SW480 (cell line): ENCODE results near the gene PIP4K2B.
"Not testable (repeated sequence)": the region's sequence is repeated elsewhere in the genome, so short reads cannot be mapped to it uniquely, and the experiment has no call there.

Source experiments
- DNase-seq: peaks from one replicate; pipeline ENCODE4 v3.0.0-alpha.2; 2016; ENCODE audit warnings: low spot score

PIP4K2B gene

DNA sequence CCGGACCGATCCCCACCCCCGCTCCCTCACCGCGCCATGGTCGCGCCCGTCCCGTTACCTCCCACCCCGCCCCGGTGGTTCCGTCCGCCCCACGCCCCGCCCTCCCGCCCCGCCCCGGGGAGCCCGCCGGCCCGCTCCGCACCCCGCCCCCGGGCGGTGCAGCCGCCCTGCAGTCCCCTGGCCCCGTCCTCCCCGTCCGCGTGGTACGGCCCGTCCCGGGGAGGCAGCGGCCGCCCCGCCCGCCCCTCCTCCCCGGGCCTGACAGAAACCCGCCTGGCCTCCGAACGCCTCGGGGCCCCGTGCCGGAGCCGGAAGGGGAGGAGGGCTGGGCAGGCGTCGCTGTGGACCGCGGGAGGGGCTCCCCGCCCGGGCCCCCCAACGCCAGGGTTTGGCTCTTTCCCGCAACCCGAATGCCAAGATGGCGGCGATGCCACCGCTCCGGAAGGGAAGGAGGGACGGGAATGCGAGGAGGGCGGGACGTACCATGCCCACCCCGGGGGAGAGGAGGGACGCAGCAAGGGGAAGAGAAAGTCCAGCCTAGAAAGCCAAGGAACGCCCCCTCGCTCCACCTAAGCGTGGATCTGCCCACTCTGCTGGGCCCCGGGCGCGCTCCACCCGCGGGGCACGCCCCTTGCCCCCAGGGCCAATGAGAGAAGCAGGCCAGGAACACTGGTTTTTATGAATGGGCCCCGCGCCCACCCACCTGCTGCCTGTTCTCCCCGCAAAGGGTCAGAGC, at the start of gene PIP4K2B:
Gene PIP4K2B, minus strand, starts transcription at position 56 of the 736 bp plus-strand sequence. CDS start 132 bp downstream, outside the sequence.
- peak; percentile 98 for DNase-seq

DNA sequence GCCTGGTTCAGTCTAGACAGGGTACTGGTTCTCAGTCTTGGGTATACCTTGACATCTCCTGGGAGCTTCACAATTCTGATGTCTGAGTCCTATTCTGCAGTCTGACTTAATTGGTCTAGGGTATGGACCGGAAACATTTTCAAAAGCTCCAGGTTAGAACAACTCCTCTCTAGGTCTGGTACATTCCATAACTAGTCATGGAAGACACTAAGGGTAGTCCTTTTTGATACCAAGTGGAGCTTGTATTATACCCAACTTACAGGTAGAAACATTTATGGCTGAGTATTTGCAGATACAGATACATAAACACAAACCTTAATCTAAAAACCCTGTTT, 49.2 kb upstream of the PIP4K2B start:
- DNase-seq: no peak

DNA sequence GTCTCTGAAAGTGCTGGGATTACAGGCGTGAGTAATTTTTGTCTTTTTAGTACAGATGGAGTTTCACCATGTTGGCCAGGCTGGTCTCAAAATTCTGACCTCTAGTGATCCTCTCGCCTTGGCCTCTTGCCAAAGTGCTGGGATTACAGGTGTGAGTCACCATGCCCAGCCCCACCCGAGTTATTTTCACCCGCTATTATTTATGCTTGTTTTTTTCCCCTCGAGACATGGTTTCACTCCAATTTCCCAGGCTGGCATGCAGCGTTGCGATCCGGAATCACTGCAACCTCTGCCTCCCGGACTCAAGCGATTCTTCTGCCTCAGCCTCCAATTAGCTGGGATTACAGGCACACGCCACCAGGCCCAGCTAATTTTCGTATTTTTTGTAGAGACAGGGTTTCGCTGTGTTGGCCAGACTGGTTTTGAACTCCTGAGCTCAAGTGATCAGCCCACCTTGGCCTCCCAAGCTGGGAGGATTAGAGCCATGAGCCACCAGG, 45.0 kb upstream of the PIP4K2B start:
- DNase-seq: no peak

DNA sequence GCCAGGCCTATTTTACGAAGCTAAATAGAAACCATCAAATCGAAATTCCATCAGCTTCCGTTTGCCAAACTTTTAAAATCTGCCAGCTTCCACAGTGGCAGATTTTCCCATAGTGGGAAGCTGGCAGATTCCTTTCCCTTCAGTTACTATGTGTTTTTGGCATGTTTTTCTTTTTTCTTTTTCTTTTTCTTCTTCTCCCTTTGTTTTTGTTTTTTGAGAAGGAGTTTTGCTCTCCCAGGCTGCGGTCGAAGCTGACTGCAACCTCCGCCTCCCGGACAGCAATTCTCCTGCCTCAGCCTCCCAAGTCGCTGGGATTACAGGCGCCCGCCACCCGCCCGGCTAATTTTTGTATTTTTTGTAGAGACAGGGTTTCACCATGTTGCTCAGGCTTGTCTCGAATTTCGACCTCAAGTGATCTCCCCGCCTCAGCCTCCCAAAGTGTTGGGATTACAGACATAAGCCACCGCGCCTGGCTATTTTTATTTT, 26.4 kb upstream of the PIP4K2B start:
- DNase-seq: no peak

DNA sequence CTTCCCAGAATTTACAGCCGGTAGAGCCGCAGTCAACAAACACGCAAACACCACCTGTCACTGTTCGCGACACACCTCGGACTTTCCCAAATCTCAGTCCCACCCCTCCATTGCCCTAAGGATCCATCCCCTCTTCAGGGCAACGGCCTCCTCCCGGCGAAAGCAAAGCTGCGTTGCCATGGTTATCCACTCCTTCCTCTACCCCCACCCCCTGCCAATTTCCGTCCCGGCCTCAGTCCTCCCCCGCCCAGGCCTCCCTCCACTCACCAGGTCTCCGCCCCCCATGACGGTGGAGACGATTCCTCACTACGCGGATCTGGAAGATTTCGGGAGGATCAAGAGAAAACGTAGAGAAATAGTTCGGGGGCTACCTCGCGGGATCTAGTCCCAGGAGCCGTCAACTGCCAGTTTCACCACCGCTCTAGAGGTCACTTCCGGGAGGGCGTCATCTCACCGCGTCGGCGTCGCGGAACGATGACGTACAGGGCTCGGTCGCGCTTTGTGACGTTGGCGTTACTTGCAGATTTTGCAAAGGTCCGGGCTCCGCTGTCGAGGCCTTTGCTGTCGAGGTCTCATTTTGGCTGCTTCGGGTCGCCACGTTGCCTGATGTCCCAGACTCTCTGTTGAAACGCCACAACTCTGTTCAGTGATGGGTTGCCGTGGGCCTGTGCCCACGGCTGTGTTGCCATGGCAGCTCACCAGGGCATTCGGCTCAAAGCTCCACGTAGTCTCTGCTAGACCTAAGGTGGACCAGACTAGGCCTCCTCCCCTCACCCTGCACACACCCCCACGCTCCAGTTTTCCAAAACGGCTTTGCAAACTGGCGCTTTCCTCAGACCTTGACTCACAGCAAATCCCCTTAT, 25.8 kb upstream of the PIP4K2B start, which contains the start of gene CWC25:
Gene CWC25, minus strand, starts transcription at position 423 of the 863 bp plus-strand sequence. Its CDS starts 138 bp downstream, at position 285.
- peak; percentile 89 for DNase-seq

DNA sequence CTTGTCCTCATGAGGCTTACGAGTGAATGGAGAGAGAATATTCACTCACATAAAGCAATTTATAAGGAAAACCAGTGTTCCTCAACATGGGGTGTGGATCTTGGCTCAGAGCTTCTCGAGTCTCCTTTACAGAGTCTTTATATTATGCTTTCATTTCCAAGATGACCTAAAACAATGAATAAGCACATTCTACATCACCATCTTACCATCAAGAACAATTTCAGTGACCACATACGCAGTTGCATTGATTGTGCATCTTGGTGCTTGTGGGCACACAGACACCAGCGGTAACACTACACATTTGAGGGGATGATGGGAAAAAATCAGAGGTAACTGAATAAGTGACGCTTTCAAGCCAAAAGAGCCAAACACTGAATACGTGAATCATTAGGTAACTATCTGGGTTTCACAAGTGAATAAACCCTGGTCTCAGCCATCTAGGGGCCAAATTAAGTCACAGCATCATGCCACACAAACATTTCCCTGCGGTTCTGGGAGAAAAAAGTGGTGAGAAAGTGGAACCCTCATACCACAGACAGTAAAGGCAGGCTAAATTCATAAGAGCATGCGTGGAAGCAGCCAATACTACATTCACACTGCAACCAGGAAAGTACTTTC, 16.3 kb upstream of the PIP4K2B start:
- no peak for DNase-seq

DNA sequence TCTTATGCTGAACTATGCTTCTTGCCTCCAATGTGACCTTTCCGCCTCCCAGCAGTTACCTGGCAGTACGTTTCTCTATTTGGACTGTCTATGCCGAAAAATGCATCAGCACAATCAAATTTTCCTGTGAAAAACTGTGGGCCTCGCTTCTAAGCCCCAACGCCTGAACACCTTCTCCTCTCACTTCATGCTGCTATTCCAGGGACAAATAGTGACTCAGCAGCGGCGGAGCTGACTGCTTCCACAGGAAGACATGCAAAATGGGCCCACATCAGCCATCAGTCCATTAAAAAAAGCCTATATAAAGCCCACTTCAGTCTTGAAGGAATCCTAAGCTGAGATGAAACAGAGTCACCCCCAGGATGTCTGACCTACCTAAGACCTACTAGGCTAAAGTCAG, 10.5 kb upstream of the PIP4K2B start:
- DNase-seq: no peak

DNA sequence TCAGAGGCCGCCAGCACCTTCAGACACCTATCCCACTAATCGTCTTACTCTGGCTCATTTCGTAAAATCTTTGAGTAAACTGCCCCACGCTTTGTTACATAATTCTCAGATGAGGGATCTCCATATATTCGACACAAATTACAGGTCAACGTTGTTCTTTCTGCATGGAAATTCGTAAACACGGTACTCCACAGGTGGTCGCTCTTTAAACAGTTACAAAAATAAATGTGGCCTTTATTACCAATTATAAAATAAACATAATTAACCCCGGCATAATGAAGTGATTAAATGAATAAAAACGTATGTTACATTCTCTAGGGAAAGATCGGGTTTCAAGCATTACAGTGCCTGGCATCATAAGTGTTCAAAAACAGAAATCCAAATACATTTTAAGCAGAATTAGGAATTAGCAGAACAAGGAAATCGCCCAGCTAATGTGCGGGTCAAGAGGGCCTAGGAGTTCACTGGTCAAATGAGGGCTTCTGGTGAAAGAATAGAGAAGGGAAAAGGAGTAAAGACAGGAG, 943 bp upstream of the PIP4K2B start:
- DNase-seq: no peak

DNA sequence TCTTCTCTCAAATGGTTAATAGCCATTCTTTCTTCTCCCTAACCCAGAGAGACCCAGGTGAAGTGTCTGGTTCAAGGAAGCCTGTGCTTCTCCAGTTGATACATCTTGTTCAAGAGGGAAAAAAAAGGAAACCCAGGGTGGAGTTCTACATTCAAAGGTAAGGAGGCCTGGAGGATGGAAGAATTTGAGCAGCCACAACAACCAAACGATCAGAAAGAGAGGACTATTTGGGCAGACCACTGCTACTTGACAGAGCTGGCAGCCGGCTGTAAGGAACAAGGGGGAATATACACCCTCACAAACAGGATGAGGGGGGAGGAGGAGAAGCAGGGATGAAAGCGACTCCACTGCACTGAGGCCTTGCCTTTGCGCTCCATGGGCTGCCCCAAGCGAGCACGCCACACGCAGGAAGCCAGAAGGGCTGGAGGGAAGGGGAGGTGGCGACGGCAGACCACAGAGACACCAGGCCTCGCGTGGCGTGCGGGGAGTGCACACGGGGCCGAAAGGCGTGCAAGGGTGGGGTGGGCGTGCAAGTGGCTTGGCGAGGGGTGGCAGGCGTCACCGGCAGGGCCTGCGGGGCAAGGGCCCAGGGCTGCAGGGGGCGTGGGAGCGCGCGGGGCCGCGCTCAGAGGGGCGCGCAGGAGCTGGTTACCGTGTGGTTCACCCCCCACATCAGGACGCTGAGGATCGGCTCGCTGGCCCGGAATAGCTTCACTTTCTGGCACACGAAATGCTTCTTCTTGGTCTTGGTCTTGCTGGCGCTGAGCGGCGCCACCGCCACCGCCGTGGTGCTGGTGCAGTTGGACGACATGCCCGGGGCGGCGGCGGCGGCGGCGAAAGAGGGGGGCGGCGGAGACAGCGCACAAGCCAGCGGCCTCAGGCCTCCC, 499 bp downstream of the PIP4K2B start:
- DNase-seq: peak; percentile 52

DNA sequence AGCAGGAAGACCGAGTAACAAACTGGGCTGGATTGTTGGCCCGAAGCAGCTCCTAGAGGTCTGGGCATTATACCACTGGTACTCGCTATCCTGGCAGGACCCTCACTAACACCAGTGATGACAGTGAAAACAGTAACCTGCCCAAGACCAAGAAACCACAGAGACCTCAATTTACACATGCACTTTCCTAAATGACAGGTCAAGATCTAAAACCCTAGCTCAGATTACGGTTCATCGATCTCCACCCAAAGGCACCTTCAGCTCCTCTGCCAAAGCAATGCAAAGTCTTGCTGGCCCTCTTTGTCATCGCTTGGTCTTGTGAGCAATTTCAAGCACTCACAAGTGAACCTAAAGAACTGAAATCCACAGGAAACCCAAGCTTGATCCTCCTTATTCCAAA, 1.5 kb downstream of the PIP4K2B start:
- no peak for DNase-seq

DNA sequence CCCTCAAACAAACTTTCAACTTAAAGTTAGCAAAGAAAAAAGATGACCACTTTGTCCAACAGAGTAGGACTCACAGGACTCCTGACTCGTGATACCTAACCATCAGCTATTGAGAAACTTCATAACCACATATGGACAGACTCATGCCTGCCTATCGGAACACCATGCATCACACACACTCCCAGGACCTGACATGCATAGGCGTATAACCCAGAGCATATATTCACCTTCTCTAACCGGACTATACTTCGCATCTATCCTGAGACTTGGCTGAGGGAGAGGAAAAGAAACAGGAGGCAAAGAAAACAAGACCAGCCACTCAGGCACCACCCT, 2.2 kb downstream of the PIP4K2B start:
- no peak for DNase-seq

DNA sequence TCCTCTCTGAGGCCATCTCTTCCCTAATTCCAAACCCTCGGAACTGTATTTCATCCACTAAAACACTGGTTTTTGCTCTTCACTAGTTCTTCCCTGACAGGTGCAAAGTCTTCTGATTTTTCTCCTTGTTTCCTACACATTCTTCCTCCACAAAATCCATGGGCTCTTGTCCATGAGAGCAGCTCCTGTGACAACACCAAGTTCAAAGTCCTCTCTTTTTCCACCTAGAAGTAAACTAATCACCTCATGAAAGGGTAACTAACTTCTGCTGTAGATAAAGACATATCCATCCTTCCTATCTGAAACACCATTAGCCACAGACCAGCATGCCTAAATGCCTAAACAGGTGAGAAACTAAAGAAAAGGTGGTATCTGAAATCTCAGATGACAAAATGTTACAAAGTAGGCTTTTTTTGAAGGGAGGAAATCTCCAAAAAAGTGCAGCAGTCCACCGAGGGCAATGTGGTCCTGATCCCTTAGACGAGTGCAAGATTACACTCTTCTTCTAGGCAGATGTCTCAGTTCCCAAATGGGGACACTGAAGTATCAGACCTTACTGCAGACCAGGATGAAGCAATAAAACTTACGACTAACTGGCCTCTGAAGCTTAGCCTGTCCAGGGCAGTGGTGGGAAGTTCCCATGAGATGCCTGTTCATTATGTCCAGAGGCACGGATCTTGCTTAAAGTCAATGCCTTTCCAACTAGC, 2.8 kb downstream of the PIP4K2B start:
- DNase-seq: no peak

DNA sequence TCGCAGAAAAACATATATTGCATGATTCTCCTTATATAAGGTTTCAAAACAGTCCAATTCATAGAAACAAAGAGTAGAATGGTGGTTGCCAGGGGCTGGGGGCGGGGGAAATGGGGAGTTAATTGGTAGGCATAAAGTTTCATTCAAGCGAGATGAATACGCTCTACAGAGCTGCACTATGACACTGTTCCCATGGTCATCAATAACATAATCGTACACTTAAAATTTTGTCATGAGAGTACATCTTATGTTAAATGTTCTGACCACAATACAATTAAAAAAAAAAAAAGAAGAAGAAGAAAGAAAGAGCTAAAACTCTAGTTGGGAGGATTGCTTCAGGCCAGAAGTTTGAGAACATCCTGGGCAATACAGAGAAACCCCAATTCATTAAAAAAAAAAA, 5.1 kb downstream of the PIP4K2B start:
- no peak for DNase-seq

DNA sequence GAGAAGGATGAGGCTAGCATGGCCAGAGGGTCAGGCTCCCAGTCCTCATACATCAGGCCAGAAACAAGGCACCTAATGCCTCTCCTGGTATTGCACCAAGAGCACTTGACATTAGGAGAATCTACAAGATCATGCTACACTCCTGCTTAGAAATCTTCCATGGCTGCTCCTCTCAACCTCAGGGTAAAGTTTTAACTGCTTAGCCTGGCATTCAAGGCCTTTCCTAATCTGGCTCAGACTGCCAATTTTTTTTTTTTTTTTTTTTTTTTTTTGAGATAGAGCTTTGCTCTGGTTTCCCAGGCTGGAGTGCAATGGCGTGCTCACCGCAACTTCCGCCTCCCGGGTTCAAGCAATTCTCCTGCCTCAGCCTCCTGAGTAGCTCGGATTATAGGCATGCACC, 8.2 kb downstream of the PIP4K2B start:
- no peak for DNase-seq

DNA sequence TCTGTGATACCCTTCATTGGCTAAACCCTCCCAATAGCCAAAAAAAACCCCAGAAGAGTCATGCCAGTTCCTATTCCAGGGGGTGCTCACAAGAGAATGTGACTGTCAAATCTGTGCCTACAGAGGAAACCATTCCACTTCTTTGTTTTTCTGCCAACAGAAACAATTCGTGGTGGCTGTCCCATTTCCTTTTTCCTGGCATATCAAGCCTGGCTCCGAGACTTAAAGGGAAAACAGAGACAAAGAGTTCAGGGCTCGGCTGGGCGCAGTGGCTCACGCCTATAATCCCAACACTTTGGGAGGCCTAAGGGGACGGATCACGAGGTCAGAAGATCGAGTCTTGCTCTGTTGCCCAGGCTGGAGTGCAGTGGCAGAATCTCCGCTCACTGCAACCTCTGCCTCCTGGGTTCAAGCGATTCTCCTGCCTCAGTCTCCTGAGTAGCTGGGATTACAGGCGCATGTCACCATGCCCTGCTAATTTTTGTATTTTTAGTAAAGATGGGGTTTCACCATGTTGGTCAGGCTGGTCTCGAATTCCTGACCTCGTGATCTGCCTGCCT, 9.1 kb downstream of the PIP4K2B start:
- DNase-seq: not testable (repeated sequence)

DNA sequence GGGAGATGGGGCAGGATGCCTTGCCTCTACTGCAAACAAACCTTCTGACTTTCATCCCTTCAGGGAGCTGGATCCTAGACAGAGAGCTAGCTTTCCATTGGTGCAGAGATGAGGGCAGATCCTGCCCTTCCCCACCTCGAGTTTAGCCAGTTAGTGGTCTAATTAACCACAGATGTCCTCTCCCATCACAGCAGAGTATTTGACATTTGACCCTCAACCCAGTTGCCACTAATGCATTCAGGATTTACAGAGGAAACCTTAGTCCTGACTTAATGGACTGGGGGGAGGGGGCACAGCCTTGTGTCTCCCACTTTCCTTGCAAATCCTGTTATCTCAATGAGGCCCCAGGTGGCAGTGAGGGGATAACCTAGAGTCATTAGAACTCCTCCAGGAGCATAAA, 10.2 kb downstream of the PIP4K2B start:
- no peak for DNase-seq

DNA sequence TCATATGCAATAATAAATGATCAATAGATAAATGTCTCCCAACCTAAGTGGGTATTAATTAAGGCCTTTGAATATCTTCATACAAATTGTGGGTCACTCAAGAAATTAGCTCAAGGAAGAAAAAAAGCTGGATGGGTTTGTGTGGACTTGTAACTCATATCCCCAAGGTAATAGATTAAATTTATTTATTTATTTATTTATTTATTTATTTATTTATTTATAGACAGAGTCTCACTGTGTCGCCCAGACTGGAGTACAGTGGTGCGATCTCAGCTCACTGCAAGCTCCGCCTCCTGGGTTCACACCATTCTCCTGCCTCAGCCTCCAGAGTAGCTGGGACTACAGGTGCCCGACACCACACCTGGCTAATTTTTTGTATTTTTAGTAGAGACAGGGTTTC, 11.4 kb downstream of the PIP4K2B start:
- DNase-seq: not testable (repeated sequence)

DNA sequence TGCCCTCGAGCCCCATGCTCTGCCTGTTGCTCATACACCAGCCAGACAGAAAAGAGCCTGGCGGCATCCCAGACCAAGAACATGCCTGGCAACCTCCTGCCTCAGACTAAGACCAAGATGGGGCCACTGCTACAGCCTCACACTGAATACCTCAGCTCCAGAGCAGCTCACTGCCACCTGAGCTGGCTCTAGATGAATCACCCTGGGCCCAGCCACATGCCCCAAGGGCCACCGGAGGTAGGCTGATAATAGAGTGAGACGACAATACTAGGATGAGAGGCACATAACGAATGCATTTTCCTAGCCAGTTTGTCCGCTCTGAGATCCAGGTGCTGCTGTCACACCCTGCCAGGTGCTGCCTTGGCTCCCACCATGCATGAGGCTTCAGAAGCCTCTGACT, 13.0 kb downstream of the PIP4K2B start:
- no peak for DNase-seq

DNA sequence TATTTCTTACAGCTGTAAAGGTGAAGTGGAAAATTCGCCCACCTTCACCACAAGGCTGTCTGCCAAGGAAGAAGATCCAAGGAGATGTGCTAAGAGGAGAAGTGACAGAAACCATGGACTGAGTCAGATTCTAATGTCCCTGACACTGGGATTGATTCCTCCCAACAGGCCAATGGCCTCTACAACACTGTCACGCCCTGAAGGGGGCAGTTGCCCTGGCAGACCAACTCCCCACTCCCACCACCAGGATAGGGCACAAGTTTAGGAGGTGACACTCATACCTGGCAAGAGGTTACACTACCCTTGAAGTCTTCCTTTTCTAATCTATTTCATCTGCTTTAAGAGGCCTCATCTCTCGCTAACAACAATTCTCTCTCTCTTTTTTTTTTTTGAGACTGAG, 16.1 kb downstream of the PIP4K2B start:
- no peak for DNase-seq

DNA sequence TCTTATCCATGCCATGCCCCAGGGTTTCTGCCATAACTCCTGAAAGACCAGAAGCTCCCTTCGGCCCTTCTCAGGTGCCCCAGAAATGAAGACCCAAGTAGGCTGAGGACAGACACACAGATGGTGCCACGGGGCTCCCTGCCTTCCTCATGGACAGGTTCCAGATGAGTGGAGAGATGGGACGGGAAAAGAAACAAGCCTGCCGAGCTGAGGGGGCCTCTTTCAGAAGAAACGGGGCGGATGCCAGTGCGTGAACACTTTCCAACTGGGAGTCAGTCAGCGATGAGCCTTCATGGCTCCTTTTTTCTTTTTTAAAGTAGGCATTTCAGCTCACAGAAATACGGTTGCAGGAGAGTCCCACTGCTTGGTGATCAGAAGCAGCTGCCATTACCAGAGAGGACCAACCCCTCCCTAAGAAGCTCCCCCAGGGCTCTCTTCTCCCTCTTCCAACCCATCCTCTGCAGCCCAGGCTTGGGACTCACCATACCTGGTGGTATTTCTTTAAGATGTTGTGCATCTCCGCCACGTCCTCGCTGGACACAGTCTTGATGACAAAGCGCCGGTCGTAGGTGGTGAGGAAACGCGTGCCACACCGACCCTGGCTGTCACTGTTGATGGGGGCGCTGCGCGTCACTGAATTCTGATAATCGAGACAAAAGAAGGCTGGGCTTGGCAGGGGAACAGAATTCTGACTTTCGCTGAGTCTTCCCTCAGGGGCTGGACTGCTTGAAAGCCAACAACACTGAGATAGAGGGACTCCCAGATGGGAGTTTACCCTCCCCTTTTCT, 19.2 kb downstream of the PIP4K2B start:
- no peak for DNase-seq
